Stimulated activated CD8-positive, alpha-beta memory T cell treated with anti-CD3 and anti-CD28 coated beads, Interleukin-15, amount 100 ng/mL, for 48 hours (primary cell): Measurements from ENCODE around the gene FNDC3A.
"Not testable (repeated sequence)": the region's sequence is repeated elsewhere in the genome, so short reads cannot be mapped to it uniquely, and the experiment has no call there.

Experiments
- DNase-seq, 2 donors: peaks; one replicate each; pipeline ENCODE4 v3.0.0-alpha.2; 2020; ENCODE audit warnings: low read depth in 2 of 2

The FNDC3A gene

GRCh38 chr13:49082653-49083536, 107.2 kb downstream of the FNDC3A start:
- no peak for DNase-seq

- no peak for DNase-seq
These were observed 109.2 kb downstream of the FNDC3A start for GRCh38 chr13:49084961-49085360.

DNA sequence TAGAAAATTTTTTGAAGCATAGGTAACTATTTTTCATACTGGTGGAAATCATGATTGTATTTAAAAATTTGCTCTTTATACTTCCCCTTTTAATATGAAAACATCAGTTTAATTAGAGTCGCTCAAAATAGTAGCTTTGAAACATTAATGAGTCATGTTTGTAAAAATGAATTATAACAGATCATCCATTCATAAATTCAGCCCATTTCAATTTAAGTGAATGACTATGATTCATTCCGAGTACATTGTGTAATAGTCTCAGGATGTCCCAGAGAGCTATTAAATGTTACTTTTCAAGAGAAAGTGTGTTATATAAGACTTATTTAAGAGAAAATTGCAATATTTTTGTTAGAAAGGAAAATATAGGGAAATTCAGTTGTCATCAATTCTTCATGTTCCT, 111.0 kb downstream of the FNDC3A start:
- DNase-seq: no peak

DNA sequence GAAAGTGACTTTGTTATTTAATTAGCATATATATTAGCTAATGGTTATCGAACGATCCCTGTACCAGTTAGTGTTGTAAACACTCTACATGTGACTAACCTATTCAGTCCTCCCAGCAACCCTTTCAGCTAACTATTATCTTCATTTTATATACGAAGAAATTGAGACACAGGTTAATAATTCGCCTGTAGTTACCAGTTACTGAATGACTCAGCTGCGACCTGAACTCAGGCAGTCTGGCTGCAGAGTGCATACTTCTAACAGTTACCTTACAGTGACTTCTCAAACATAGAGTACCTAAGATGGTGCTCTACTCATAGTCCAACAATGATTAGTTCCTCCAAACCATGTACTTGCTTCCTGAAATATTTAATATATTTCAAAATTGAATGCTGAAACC, 117.7 kb downstream of the FNDC3A start:
- no peak for DNase-seq

DNA sequence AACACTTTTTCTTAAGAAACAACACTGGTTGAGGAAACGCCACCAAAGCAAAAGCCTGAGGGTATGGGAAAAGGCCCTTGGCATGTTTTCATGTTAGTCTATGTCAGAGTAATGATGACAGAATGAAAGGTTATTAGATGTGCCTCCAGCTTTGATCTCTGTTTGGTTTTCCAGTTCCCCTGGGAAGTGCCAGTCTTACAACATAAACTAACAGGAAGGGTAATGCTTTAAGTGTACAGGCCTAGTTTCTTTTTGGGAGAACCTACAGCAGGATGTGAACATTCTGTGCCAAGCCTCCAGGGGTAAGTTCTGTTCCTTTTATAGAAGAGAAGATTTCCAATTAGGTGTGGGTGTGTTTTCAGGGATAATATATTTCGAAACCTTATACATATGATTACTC, 121.7 kb downstream of the FNDC3A start:
- no peak for DNase-seq

- no peak for DNase-seq
These were observed 122.5 kb downstream of the FNDC3A start for GRCh38 chr13:49098198-49098597.

- no peak for DNase-seq
These were observed 123.2 kb downstream of the FNDC3A start for GRCh38 chr13:49098771-49099512.

GRCh38 chr13:49099513-49099877, 123.8 kb downstream of the FNDC3A start:
- no peak for DNase-seq

DNA sequence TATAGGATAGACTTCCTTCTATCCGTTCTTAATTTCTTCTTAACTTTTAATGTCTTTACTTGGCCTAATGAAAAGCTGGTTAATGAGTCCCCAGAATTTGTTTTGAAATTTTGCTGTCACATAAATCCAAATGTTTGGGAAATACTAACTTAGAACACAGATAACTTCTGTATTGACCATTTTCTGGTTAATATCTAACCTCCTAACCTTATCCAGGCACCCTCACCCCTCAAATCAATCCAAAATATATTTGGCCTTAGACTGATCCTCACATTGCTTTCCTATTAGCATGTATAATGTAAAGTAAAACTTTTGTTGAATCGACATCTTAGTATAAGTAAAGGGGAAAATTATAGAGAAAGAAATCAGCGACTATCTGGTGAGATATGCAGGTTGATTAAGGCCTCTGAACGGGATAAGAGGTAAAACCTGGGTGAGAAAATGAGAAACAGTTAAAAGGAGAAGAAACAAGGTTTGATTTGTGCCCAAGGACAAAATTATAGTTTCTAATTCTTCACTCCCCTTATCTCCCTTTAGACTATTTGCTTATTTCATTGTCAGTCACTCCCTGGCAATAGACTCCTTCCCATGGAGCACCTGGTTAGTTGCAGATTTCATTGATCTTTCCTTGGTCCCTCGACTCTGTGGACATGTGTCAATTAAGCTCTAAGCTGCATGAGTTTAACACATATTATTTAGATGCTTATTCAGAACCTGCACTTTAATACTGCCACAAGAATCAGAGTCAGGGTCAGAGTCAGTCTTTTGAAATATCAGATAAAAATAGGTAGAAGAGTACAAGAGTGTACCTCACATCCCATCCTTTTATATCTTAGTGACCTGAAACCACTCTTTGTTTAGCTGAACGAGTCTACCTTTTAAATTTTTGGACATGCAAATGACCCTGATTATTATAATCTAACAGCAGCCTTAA, 125.2 kb downstream of the FNDC3A start:
- no peak for DNase-seq

DNA sequence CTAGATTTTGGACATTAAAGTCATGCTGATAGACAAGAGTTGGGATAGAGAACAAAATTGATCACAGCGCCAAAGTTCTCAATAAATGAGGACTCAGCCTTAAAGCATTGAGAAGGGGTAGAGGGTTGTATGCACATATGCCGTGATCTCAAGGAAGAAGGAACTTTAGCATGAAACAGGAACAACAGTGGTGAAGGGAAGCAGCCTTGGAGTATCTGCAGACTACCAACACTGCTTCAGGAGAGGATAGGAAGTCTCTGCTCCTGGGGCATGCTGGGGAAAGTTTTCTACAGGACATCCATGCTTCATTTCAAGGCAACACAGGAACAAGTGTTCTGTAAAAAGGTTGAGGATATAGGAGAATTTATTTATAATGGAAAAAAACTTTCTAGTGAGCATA, 132.5 kb downstream of the FNDC3A start:
- DNase-seq: no peak

GRCh38 chr13:49110122-49110912, 134.6 kb downstream of the FNDC3A start:
- DNase-seq: peak; percentile 45 to 66

DNA sequence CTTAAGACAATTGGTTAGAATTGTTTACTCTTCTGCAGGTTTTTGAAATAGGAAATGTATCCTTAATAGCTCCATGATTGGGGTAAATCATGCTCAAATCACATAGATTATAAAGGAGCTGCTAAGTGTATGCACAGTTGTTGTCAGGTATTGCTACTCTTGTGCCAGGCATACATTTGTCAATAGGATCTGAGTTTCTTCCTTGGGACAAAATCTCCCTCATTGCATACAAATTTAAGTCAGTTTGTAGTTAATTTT, 135.1 kb downstream of the FNDC3A start:
- no peak for DNase-seq

DNA sequence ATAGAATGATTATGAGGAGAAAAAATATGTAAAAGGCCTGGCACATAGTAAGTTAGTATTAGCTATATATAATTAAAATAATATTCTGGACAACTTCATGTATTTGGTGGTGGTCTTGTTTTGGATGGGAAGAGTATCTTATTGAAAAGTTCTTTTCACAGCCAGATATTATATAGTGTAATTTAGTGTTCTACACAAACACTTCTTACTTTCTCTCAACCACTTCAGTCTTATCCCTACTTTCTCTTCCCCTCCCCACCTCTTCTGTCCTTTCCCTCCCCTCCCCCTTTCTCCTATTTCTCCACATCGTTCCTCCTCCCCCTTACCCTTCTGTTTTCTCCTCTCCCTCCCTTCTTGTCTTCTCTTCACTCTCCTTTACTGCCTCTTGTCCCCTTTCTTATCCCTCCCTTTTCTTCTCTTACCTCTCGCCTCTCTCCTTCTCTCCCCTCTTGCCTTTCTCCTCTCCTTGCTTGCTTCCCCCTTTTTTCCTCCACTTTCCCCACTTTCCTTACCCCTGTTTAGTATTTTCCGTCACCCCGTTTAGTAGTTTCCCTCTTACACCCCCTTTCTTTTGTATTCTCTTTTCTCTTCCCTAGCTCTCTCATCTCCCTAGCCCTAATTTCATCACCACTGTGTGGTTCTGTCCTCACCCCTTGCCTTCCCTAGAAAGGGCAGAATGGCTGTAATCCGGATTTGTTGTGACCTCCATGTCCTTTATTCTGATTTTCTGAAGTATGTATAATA, 137.2 kb downstream of the FNDC3A start:
- no peak for DNase-seq

DNA sequence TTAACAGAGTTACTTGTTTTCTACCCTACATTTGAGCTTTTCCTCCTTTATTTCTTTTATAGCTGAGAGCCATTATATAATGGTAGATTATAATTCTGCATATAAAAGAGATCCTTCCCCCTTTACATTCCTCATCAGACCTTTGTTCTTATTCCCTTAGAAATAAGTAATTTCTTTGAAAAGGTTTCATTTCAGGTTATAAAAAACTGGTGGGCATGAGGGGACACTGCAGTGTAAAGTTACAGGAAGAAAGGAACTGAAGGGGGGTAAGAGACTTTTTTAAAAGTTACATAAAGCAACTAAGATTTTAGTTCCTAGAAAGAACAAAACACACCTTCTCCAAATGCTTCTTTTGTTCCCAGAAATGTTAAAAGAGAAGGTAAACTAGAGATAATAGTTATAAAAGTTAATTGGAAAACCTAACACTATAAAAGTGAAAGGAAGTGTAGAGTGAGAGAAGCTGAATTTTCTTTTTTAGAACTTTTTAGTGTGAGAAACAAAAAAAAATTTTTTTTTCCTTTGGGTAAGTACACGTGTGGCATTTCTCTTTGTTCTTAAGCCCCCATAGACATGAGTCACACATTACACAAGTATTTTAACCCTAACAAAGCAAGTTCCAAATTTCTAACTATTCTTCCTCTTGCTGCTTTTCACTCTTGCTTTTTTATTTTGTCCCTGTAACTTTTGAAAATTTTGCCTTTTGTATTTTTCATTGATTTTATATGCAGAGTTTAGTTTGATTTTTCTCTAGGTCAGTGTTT, 138.0 kb downstream of the FNDC3A start:
- no peak for DNase-seq

DNA sequence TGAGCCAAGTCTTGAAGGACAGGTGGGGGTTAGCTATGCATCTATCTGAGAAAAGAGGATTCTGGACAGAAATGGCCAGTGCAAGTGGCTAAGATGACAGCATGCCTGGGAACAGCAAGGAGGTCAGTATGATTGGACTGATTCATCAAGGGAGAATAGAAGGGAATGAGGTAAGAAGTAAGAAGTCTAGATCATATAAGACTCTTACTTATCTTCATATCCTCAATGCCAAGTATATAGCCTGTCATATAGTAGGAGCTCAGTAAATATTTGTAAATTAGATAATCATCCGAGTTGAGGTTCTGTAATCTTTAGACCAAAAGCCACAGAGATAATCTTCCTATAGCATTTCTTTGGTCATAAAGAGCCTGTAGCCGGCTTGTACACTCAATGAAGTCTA, 141.2 kb downstream of the FNDC3A start:
- no peak for DNase-seq

GRCh38 chr13:49118455-49118854, 142.7 kb downstream of the FNDC3A start:
- not testable (repeated sequence) for DNase-seq

DNA sequence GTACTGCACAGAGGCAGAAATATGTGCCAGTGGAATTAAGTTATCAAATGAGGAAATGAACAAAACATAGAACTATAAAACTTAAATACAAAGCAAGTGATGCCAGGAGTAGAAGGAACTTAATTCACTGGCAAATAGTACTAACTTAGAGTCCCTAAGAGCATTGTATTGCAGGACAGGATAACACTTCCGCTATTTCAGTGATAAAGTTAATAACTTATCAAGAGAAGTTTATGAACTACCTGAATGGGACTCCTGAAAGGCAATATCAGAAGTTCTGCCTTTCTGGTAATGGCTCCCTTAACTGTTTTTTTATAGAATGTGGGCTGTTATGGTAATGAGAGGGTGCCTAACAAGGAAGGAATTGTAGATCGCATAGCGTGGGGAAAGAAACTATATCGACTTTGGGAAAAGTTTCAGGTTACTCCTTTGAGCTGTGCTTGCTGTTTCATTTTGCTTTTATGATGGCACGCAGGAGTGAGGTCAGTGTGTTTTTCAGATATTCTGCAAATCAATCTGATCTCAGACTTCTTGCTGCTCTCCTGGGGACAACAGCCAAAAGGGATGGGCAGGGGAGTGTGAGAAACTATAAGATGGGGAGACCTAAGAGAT, 149.1 kb downstream of the FNDC3A start:
- DNase-seq: no peak

- no peak for DNase-seq
These were observed 150.3 kb downstream of the FNDC3A start for GRCh38 chr13:49125964-49126524.

GRCh38 chr13:49132479-49133002, 156.8 kb downstream of the FNDC3A start:
- no peak for DNase-seq
